Right cardiac atrium (tissue), 5 donors: Measurements from ENCODE around the gene POP5. TPM values are rescaled to one million over a fixed set of nuclear protein-coding genes. Genes with fewer than 3 reads are reported as not detected.

ENCODE experiments used
- ATAC-seq, 2 donors: fragments of 200-7000 bp; cut with Tn5 transposase; one replicate each; pipeline versions ENCODE4 v1.8.0 to v1.9.1; 2020; ENCODE audit warnings: moderate library complexity in 2 of 2, mild to moderate bottlenecking in 1 of 2
- DNase-seq, 3 donors: peaks; one replicate each; pipeline ENCODE4 v3.0.0-alpha.2; 2020
- H3K27ac ChIP-seq: one replicate; pipeline ENCODE4 v1.5.1; 2013; ENCODE audit warnings: mild to moderate bottlenecking, low read length, control low read depth, moderate library complexity
- H3K27me3 ChIP-seq: one replicate; pipeline ENCODE4 v1.6.1; 2013; ENCODE audit not compliant: control insufficient read depth, insufficient read depth
- H3K4me1 ChIP-seq: one replicate; pipeline ENCODE4 v1.6.1; 2013; ENCODE audit warnings: low read length; ENCODE audit not compliant: control insufficient read depth, insufficient read depth
- H3K4me3 ChIP-seq: one replicate; pipeline ENCODE4 v1.5.1; 2013; ENCODE audit warnings: low read length, control low read depth
- H3K9me3 ChIP-seq: one replicate; pipeline ENCODE4 v1.6.1; 2013; ENCODE audit warnings: low read length; ENCODE audit not compliant: control insufficient read depth
- WGBS: extraction: QIAGEN DNeasy Blood & Tissue Kit; methylation state at CpG from one replicate; pipeline ENCODE4 v1.1.7; 2013; 5-methylcytosine and 5-hydroxymethylcytosine counted together
- intact Hi-C, 4 donors: fragments of 100-400 bp; cut with DNase I; formaldehyde crosslinking; loops; one replicate each; pipeline versions ENCODE4 v1.11.0 to v1.14.0; 2022 to 2023
- polyA plus RNA-seq: library from polyadenylated mRNA; stranded (reverse); fragments of 200-250 nt; gene quantifications from one replicate; pipeline ENCODE4 v1.2.3, GENCODE V29; 2013
- total RNA-seq, 4 donors: library from RNA; stranded (reverse); fragmentation: NEBNext Ultra II Directional; extraction: Animal tissue kit (Norgen Biotek cat#: 25700); gene quantifications; one replicate each; pipeline ENCODE4 v1.2.1, GENCODE V29; 2021
- donor health status: healthy with polysubstance abuse.
- donor health status: DM: no; HTN: yes; CAD: no.
- donor health status: DM: no; HTN: no; CAD: no.
- donor health status: DM: no; HTN: yes; CAD: no; lungs with severe emphysema.
- donor health status: DM: yes; HTN: yes; CAD: no.

The POP5 gene
- total and polyA plus RNA-seq, 5 donors = 31.4 to 54.1 (median 45.0) TPM

DNA sequence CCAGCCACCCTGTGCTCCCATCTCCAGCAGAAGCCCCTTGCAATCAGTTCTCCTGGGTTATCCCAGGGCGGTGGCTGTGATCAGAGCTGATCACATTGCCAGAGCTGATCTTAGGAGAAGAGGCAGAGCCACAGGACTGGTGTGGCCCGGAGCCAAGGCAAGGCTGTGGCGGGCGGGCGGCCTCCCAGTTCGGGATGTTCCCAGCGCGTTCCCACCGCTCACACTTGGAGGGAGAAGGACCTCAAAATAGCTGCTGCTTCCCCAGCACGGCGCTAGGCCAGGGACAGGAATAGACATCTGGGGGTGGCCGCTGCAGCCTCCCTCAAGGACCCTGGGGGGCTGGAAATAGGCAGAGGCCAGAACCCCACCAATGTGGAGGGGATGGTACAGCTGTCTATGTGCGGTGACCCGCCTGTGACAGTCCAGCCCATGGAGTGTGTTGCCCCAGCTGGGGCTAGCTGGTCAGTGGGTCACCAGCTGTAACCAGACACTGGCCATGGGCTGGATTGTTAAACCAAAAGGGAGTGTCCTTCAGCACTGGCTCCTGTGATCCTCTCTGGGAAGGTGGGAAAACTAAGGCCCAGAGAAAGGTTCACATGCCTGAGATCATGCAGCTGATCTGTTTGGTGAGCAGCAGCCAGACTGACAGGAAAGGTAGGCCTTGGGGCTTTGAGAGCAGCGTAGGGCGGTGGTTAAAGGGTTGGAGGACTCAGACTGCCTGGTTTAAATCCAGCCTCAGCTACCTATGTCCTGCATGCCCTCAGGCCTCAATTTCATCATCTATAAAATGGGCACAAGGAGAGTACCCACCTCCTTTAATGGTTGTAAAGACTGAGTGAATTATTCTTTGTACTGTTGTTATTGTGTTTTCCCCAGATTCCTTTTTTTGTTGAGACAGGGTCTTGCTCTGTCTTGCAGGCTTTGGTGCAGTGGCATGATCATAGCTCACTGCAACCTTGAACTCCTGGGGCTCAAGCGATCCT lies 8.0 kb upstream of the POP5 start:
- ATAC-seq = peak; percentile 74 to 83
- peak; percentile 71 to 93 (median 92) for DNase-seq
- Histone ChIP-seq H3K9me3 (no peaks in the 10 kb centered on the region), H3K27me3 (no peaks in the 10 kb centered on the region), H3K4me3 (no peak overlapping the region), H3K4me1 (no peaks in the 10 kb centered on the region), H3K27ac (peak overlapping the region; percentile 77)
- 49% methylated on average over 17 of the region's 17 CpGs for WGBS
- intact Hi-C loops = loop anchor here in 3 of 4 donors (5.0 to 10.0 kb wide), 5 partner anchors 53 to 506 kb away; partner anchors contain the start of genes CABP1 (in 1 of the 3), HNF1A (in 1 of the 3) and UNC119B (in 1 of the 3)

DNA sequence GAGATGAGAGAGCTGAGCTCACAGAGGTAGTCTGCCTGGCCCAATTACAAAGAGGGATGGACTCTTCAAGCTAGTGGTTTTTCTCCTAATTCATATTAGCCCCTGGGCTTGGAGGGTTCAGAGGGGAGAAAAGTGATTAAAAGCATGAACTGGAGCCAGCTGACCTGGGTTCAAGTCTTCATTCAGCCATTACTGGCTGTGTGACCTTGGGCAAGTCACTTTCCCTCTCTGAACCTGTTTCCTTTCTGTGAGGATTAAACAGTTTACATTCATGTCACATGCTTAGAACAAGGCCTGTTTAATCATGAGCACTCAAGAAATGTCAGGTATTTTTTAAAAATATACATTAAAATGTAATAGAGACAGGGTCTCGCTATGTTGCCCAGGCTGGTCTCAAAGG lies 7.2 kb upstream of the POP5 start:
- no peaks in the 10 kb centered on the region for H3K9me3 ChIP-seq
- no peaks in the 10 kb centered on the region for H3K27me3 ChIP-seq
- H3K4me1 ChIP-seq = no peaks in the 10 kb centered on the region
- H3K27ac ChIP-seq = peak overlapping the region; percentile 77
- H3K4me3 ChIP-seq = no peak overlapping the region
- intact Hi-C loops = loop anchor here in 3 of 4 donors (5.0 to 10.0 kb wide), 5 partner anchors 54 to 506 kb away; partner anchors contain the start of genes CABP1 (in 1 of the 3), HNF1A (in 1 of the 3) and UNC119B (in 1 of the 3)
- 100% methylated on average over 1 of the region's 1 CpG for WGBS
- no peak for DNase-seq
- ATAC-seq = no peak

DNA sequence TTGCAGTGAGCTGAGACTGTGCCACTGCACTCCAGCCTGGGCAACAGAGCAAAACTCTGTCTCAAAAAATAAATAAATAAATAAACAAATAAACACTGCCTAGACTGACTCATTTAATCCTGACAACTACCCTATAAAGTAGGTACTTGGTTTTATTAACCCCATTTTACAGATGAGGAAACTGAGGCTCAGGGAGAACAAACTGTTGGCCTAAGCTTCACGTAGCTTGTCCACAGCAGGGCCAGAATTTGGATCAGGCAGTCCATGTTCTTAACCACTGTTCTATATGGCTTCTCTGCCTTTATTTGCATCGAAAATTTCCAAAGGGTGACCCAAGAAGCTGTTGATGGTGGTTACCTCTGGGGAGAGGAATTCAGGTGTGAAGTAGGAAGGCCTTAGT lies 5.7 kb upstream of the POP5 start:
- Histone ChIP-seq H3K27ac (no peak overlapping the region), H3K9me3 (no peaks in the 10 kb centered on the region), H3K27me3 (no peaks in the 10 kb centered on the region), H3K4me3 (no peak overlapping the region), H3K4me1 (no peaks in the 10 kb centered on the region)
- intact Hi-C loops = loop anchor here in 3 of 4 donors (5.0 to 10.0 kb wide), 5 partner anchors 55 to 508 kb away; partner anchors contain the start of genes CABP1 (in 1 of the 3), HNF1A (in 1 of the 3) and UNC119B (in 1 of the 3)
- no peak for ATAC-seq
- WGBS = 92% methylated on average over 2 of the region's 2 CpGs
- no peak for DNase-seq

DNA sequence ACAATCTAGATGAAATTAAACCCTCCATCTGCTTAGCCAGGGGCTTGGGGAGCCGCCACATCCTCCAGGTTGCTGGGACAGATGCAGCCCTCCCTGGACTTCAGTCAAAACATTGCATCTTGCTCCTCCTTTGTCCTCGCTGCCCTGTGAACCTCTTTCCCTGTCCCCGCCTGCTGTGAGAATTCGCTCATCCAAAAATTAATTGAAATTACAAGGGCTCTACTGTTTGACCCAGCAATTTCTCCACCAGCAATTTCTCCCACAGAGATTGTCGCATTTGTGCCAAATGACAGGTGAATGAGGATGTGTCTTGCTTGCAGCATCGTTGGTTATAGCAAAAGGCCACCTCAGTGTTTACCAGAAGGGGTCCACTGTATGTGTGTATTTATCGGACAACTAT lies 5.0 kb upstream of the POP5 start:
- 68% methylated on average over 7 of the region's 7 CpGs for WGBS
- Histone ChIP-seq H3K4me3 (no peak overlapping the region), H3K4me1 (no peaks in the 10 kb centered on the region), H3K9me3 (no peaks in the 10 kb centered on the region), H3K27ac (no peak overlapping the region), H3K27me3 (no peaks in the 10 kb centered on the region)
- intact Hi-C loops = loop anchor here in 3 of 4 donors (5.0 to 10.0 kb wide), 5 partner anchors 56 to 509 kb away; partner anchors contain the start of genes CABP1 (in 1 of the 3), HNF1A (in 1 of the 3) and UNC119B (in 1 of the 3)
- no peak for DNase-seq
- no peak for ATAC-seq

DNA sequence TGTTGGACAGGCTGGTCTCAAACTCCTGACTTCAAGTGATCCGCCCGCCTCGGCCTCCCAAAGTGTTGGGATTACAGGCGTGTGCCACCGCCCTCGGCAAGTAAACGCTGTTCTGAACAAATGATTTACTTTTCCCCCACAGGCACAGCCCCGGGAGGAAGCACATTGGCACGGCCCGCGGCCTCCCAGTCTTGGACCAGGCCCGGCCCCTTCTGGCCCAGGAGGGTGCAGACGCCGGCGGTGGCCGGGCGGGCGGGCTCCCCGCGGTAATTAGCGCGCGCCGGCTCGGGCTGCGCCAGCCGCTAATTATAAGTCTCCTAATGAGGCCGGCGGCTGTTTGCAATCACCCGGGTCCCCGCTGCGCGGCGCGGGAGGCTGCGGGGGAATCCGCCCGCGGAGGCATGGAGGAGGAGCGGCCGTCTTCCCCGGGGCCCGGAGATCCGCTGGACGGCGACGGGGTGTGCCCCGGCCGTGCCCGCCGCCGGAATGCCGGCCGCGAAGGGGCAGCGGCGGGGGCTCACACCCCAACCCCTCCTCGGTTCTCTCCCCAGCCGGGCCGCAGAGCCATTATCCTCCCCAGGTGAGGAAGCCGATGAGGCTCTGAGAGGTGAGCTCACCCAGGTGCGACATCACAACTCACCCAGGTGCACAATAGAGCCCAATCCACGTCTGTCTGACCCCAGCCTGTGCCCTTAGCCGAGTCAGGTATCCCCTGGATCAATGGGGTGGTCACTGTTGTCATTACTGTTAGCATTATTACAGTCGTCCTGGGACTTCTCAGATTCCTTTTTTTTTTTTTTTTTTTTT lies 3.3 kb upstream of the POP5 start:
- intact Hi-C loops = loop anchor here (5.0 to 10.0 kb wide), 7 partner anchors 58 to 510 kb away; partner anchors contain the start of genes UNC119B (in 2 of the 4), CABP1 (in 1 of the 4) and HNF1A (in 1 of the 4)
- H3K4me1 ChIP-seq = no peaks in the 10 kb centered on the region
- ATAC-seq (peak; percentile 56 to 57), DNase-seq (peak; percentile 55 to 86 (median 84))
- peak overlapping the region; percentile 43 for H3K4me3 ChIP-seq
- no peaks in the 10 kb centered on the region for H3K27me3 ChIP-seq
- peak overlapping the region; percentile 23 for H3K27ac ChIP-seq
- 2% methylated on average over 65 of the region's 65 CpGs for WGBS
- H3K9me3 ChIP-seq = no peaks in the 10 kb centered on the region

DNA sequence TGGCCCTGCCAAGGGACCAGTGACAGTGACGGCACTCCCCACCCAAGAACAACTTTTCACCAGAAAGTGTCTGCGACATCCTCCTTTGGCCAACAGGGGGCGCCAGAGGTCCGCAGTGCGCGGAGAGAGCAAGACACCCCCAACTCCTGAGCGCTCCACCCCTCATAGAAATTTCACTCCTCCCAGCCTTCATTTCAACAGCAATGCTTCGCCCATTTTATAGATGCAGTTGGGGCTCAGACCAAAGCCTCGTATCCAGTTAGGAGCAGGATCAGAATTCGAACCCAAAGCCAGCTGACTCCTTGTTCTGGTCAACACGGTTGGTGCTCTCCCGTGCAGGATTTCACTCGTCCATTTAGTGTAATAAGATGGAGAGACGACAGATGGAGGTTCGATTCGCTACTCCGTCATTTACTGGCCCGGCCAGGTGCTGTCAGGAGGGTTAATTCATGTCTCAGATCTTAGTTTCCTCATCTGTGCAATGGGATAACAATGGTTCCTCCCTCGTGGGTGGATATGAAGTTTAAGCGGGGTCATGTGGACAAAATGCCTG lies 2.4 kb upstream of the POP5 start:
- peak; percentile 29 to 58 for ATAC-seq
- H3K27me3 ChIP-seq = no peaks in the 10 kb centered on the region
- peak; percentile 77 to 90 (median 88) for DNase-seq
- WGBS = 20% methylated on average over 20 of the region's 20 CpGs
- intact Hi-C loops = loop anchor here (2.0 to 10.0 kb wide), 7 partner anchors 64 to 511 kb away; partner anchors contain the start of genes HNF1A (in 1 of the 4) and UNC119B (in 1 of the 4)
- H3K4me1 ChIP-seq = no peaks in the 10 kb centered on the region
- no peak overlapping the region for H3K4me3 ChIP-seq
- H3K27ac ChIP-seq = no peak overlapping the region
- H3K9me3 ChIP-seq = no peaks in the 10 kb centered on the region

DNA sequence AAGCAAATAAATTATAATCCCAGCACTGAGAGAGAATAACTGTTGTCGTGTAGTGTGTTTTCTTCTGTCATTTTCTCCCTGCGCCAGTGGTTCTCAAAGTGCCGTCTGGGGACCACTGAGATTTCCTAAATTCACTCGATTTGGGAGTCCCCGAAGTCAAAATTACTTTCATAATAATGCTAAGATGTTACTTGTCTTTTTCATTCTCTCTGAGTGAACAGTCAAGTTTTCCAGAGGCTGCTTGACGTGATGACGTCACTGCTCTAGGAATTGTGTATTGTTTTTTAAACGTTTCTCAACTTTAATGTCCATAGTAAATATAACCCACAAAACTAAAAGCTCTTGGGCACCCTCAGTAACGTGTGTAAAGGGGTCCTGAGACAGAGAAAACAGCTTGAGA lies 796 bp upstream of the POP5 start:
- Histone ChIP-seq H3K27ac (no peak overlapping the region), H3K27me3 (no peaks in the 10 kb centered on the region), H3K4me3 (peak overlapping the region; percentile 74), H3K4me1 (no peaks in the 10 kb centered on the region), H3K9me3 (no peaks in the 10 kb centered on the region)
- DNase-seq (no peak), ATAC-seq (no peak)
- 40% methylated on average over 9 of the region's 9 CpGs for WGBS
- intact Hi-C loops = loop anchor here (2.0 to 10.0 kb wide), 7 partner anchors 65 to 513 kb away; partner anchors contain the start of genes HNF1A (in 1 of the 4) and UNC119B (in 1 of the 4)

DNA sequence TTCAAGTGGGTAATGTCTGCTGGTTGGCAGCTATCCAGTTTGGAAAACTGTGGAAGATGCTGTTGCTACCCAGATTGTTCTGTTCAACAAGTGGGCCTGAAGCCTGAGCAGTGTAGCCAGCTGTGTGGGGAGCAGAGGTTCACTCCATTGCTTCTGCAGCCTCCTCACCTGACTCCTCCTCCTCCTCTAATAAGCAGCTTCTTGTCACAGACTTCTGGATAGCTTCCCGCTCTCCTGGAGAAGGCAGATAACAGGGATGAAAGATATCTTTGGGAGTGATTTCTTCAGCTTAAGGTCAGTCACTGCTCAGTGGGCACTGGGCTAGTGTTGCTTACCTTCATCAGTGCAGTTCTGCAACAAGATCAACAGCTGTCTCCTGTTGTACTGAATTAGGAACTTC lies 2.0 kb downstream of the POP5 start:
- Histone ChIP-seq H3K27ac (no peak overlapping the region), H3K4me1 (no peaks in the 10 kb centered on the region), H3K4me3 (no peak overlapping the region), H3K27me3 (no peaks in the 10 kb centered on the region), H3K9me3 (no peaks in the 10 kb centered on the region)
- intact Hi-C loops = no loop called here
- DNase-seq (no peak), ATAC-seq (no peak)
- 47% methylated on average over 1 of the region's 1 CpG for WGBS

DNA sequence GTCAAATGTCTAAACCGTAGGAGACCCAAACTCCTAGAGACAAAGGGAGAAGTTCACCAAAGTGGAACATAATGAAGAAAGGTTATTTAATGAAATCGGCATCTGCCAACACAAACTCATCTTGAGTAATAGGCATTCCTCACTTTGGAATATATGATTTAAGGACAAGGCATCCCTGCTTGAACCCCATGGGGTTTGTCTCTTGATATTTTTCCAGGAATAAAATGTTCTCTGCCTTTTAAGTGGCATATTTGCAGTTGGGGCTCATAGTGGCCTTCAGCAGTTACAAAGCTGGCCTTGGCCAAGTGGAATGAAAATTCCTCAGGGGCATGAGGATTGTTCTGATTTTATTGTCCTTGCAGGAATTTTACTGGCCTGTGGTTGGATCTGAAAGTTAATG lies 7.1 kb downstream of the POP5 start:
- ATAC-seq (no peak), DNase-seq (no peak)
- Histone ChIP-seq H3K27me3 (no peaks in the 10 kb centered on the region), H3K9me3 (no peaks in the 10 kb centered on the region), H3K4me3 (no peak overlapping the region), H3K4me1 (peaks cover 1% of the 10 kb centered on the region), H3K27ac (peak overlapping the region; percentile 42)
- intact Hi-C loops = no loop called here
- 89% methylated on average over 2 of the region's 2 CpGs for WGBS

DNA sequence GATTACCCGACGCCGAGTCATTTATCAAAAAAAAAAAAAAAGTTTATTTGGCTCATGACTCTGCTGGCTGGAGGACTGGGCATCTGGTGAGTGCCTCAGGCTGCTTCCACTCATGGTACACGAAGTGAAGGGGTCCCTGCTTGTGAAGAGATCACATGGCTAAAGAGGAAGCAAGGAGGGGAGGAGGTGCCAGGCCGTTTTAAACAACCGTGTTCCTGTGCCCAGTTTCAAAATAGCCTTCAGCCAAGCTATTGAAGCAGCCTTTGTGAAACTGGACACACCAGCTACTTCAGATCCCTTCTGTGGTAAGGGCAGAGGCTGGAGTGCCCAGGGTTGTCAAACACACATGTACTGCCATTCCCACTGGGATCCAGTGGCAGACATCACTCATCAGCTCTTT lies 7.6 kb downstream of the POP5 start:
- no peak for DNase-seq
- H3K27me3 ChIP-seq = no peaks in the 10 kb centered on the region
- H3K4me3 ChIP-seq = no peak overlapping the region
- peaks cover 1% of the 10 kb centered on the region for H3K4me1 ChIP-seq
- WGBS = 55% methylated on average over 6 of the region's 6 CpGs
- ATAC-seq = peak; percentile 14 to 36
- H3K27ac ChIP-seq = peak overlapping the region; percentile 42
- H3K9me3 ChIP-seq = no peaks in the 10 kb centered on the region
- intact Hi-C loops = no loop called here
